ENCODE data around the gene TLR8.
"Not testable (repeated sequence)": the region's sequence is repeated elsewhere in the genome, so short reads cannot be mapped to it uniquely, and the experiment has no call there.

TLR8 gene

DNA sequence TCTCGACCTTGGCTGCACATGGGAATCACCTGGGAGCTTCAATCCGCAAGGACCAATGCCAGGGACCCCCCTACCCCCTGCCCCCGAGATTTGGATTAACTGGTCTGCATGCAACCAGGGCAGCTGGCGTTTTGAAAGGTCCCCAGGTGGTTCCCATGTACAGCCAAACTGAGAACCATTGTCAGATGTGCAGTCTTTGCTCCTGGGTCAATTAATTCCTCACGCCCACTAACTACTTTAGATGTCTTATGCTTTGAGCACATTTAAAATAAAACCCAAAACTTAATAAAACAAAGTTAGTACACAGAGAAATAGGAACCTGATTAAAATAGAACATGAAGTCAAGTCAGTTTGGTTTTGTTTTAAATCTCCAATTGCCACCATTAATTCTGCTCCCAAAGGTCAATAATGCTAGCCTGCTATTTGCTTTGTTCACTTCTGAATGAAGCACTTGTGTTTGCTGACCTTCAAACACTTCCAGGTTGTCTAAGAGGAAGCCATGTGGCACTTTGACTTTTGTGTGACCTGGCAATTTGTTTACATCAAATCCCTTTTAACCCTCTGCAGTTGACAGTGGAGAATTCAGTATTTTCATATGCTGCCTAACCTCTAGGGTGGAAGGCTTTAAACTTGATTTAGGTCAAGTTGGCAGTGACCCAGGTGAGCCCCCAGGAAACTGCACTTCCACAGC, 41.3 kb downstream of the TLR8 start:
- no peak for DNase-seq

- DNase-seq, result no peak
Measured at GRCh38 chrX:12948495-12948894, 42.1 kb downstream of the TLR8 start.

GRCh38 chrX:12949205-12949926, 42.9 kb downstream of the TLR8 start:
- peak; percentile 6 for DNase-seq

DNA sequence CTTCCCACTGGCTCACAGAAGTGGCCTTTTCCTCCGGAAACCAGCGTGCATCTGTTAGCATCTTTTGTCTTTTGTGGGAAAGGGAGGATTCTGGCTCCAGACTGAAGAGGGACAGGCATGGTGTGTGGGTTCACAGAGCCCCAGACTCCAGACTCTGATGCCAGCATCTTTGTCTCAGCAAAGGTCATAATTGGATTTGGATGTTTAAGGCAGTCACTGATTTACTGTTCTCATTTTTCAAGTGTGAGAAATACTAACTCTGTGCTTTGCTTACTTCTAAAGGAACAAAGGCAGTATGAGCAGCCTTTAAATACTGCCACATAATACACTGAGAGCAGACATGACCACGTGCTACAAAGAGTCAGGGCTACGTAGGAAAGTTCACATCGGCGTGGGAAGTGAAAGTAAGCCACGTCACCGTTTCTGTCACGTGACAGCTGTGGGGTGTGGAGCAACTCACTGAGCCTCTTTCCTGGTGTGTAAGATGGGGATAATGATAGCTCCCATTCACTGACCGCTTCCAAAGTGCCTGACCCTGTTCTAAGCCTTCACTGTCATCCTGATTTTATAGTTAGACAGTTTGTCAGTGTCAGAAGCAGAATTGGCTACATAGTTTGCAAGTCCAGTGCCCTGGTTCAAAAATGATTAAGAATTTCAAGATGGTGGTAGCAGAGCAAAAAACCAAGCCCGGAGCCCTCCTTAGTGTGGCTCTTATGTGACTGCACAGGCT, 43.7 kb downstream of the TLR8 start:
- DNase-seq, result peak; percentile 39

DNA sequence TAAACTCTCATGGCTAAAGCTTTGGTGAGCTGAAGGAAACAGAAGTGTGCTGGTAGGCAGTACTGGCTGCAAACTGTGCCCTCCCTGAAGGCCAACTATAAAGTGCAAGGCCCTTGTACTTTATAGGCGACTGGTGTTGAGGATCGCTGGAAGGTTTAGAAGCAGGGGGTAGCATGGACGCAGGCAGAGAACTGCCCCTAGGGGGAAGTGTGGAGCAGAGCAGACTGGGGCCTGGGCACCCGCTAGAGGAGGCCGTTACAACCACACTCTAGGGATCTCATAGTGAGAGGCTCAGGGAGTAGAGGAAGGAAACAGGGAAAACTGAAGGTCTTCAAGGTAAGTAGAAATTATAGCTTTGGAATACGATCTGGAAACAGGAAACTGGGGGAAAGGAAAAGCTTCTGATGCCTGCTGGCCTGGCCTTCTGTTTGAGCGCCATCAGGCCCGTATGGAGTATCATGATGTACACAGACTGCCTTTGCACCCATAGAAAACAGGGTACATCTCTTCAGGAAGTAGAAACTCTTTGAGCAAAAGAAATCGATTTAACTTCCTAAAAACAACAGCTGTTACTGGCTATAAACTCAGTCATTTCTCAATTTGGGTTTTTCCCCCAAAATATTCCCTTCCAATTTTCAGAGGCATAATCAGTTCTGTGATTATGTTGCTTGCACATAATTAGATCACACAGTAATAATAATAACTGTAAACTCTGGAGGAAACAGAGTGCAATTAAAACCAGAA, 44.6 kb downstream of the TLR8 start:
- DNase-seq, result no peak

GRCh38 chrX:12951595-12951975, 45.2 kb downstream of the TLR8 start:
- DNase-seq, result no peak

DNA sequence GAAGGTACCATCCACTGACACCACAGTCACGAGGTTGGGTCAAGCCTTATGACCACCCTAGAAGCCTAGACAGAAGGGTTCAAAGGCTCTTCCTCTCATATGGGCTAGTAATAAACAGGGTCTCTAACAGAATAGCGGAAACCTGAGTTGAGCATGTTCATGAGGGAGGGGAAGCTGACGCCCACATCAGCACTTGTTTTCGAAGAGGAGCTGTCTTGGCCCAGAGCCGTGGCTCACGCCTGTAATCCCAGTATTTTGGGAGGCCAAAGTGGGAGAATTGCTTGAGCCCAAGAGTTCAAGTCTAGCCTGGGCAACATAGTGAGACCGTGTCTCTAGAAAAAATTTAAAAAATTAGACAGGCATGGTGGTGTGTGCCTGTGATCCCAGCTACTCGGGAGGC, 47.0 kb downstream of the TLR8 start:
- no peak for DNase-seq

GRCh38 chrX:12954376-12954775, 48.0 kb downstream of the TLR8 start:
- DNase-seq, result no peak

DNA sequence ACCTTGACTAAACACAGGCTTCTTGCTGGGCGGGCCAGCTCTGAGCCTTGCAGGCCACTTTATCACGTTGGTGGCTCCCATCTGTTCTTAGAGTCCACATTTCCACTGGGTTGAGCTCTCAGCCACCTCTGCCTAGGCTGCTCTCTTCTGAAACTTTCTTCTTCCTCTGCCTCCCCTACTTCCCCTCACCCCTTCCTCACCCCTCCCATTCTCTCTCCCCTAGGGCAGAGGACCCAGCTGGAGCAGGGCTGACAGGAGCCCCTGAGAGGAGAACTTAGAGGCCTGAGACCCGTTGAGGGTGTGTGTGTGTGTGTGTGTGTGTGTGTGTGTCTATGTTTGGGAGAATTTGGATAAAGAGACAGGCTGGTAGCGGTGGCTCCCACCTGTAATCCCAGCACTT, 48.6 kb downstream of the TLR8 start:
- no peak for DNase-seq

DNA sequence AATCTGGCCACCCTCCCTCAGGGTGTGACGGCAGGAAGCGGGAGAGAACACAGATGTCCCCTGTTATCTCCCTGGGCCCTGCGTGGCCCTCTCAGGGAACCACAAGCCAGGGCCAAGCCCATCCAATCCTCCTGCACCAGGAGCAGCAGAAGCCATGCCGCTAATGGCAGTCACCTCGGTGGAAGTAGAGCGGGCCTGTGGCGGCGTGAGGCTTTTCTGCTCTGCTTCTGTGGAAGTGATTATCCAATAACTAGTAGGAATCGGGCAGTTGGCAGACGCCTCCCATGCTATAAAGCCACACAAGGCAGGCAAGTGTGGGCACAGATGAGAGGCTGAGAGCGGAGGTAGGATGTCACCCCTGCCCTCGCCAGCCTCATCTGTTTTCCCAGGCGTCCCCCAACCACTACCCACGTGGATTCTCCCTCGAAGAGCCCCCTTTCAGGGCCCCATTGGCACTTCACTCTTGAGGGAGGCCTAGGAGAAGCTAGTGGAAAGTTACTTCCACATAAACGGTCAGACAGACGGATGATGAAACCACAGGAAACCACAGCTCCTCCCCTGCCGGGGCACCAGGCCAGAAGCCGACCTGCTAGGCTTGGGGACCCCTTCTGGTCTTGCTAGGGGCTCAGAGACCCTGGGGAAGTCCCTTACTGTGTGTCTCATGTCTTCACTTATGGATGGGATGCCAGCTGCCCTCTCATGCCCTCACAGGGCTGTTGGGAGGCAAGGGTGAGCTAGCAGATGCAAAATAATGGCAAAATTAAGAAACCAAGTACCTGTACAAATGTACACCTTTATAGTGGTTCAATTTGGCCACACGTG, 49.7 kb downstream of the TLR8 start:
- DNase-seq, result no peak

DNA sequence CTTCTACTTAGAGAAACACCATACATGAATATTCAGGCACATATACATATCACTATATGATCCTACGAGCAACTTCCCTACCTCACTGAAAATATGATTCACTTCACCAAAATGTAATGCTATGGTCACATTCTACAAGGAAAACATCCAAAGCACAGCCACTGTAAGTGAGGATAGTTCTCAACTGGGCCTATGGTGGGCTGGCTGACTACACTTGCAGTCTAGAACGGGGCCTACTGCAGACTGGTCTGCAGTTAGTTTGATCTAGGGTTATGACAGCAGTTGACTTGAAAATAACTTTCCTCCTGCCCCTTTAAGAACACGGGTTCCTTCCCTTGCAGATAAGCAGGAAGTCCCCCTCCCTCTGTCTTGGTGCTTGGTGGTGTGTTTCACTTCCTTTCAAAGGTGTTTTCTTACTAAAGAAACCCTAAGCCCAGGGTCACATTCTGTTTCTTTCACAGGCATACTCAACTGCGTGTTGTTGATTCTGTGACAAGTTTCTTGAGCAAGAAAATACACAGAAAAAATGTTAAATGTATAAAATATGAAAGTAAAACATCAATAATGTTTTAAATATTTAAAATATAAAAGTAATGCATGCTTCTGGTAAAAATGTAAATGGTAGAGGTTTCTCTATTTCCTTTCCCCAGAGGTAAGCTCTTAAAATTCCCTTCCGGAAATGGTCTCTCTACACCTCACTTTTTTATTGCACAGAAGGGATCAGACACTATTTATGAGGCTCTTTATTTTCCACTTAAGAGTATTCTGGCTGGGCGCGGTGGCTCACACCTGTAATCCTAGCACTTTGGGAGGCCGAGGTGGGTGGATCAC, 50.5 kb downstream of the TLR8 start:
- no peak for DNase-seq

DNA sequence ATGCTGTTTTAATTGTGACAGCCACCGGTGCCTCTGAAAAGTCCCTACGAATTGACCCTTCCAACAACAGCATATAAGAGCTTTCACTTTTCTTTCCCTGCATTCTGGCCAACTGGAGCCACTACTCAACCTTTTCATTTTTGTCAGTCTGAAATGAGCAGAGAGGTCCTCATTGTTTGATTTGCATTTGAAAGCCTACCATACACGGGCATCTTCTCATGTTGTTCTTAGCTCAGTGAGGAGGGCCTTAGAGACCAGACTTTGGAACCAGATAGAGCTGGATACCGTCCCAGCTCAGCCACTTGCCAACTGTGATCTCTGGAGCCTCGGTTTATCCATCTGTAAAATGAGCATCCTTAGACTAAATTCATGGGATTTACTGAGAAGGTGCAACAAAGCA, 51.6 kb downstream of the TLR8 start:
- DNase-seq, result no peak

GRCh38 chrX:12958461-12958860, 52.0 kb downstream of the TLR8 start:
- no peak for DNase-seq

DNA sequence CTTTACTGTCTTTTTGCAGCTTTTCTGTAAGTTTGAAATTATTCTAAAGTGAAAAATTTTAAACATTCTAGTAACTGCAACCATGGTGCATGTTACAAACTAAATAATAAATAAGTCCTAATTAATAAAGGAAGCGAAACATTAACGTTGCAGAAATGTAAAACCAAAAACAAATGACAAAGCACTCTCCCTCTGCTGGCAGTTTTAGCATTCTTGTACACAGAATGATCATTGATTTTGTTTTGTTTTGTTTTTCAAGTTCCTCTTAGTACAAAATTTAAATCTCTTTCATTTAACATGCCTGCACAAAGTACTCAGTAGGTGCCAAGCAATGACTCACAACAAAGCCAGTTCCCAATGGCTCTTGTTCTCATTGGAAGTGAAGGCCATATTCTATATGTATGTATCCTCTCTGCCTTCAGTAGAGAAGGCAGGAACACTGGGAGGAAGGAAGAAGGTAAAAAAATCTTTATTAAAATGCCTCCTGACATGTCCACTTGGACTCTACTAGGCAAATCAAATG, 54.8 kb downstream of the TLR8 start:
- DNase-seq, result no peak

- no peak for DNase-seq
Measured at GRCh38 chrX:12962041-12962504, 55.7 kb downstream of the TLR8 start.

- DNase-seq, result not testable (repeated sequence)
Measured at GRCh38 chrX:12963210-12963850, 56.9 kb downstream of the TLR8 start.

DNA sequence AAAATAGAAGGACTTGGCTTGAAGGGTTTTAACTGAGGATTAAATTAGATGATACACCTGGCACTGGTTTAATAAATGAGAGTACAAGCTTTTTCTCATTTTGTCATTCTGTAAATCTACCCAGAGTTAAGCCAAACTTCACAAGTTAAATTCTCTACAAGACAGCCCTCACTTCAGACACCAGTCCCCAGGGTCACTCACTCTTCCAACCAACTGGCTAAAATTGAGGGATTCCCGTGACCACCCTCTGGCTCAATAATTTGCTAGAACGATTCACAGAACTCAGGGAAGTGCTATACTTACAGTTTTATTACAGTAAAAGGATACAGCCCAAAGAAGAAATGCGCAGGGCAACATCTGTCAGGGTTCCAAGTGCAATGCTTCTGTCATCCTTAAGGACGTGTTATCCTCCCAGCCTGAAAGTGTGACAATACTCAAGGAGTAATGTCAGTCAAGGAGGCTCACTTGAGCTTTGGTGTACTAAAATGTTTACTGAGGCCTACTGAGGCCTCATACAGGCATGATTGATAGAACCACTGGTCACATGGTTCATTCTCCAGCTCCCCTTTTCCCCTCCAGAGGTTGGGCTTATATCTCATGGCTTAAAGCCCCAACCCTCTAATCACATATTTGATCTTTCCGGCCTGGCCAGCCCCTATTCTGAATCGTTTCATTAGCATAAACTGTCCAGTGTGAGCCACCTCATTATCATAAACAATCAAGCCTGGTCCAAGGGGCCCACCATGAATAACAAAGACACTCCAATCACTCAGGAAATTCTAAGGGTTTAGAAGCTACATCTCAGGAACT, 58.9 kb downstream of the TLR8 start:
- no peak for DNase-seq

DNA sequence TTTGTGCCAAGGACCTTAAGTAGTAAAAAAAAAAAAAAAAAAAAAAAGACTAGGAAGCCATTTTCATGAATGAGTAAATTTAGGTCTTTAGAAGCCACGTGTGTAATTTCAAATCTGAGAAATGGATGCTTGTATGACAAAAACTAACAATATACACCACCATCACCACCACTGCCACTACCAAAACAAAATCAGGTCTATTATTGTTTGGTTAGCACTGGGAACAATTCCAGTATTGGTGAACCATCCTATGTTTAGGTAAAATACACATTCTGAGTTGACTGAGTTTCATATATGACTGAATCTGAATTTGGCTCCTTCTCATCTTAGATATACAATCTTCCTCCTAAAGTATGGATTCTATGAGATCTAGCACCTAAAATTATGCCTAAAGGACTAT, 59.7 kb downstream of the TLR8 start:
- DNase-seq, result no peak

DNA sequence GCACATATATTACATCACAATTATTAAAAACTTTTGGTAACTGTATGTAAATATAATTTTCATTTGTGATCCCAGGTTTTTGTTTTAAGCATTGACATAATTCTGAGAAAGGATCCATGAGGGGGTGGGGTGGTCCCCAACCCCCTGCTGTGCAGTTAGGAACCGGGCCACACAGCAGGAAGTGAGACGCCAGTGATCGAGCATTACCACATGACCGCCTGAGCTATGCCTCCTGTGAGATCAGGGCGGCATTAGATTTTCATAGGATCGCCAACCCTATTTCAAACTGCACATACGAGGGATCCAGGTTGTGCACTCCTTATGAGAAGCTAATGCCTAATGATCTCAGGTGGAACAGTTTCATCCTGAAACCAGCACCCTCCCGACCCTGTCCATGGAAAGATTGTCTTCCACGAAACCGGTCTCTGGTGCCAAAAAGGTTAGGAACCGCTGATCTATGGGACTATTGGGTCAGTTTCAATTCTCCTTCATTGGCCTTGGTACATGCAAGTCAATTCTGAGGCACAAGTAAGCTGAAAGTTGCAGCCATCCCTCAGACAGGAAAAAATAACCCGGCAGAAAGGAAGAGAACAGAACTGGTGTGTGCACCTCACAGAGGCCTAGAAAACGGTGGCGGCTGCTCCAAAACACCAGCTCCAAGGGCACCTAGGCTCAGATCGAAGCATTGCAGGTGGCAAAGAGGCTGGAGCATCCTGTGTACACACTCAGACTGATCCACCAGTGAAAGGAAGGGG, 61.5 kb downstream of the TLR8 start:
- no peak for DNase-seq
